Measurements from ENCODE around the gene C16orf95.

DNA sequence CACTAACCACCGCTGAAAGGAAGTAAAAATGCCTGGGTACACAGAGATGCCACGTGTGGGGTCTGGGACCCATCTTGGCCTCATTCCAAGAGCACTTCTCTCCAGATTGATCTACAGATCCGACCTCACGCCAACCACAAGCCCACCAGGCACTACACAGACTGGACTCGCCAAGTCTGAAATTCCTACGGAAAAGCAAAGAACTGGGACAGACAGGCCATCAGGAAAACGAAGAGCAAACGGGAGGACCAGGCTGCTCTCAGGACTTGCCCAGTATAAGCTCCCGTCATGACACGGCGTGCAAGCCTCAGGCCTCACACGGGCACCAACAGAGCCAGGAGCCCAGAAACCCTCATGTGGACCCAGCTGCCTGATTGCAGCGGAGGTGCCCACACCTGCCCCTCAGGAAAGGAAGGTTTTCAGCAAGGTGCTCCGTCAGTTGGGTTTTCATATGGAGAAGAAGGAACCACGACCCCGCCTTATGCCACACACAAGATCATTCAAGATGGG is 20.1 kb upstream of the C16orf95 start:
- no peak for TF ChIP-seq CTCF (IDR thresholded peaks at IDR 0.05)
- no peak for TF ChIP-seq POLR2A (IDR thresholded peaks at IDR 0.05)
- TF ChIP-seq POLR2AphosphoS5 (IDR thresholded peaks at IDR 0.05), result no peak

Data from prostate gland (tissue), 2 donors.